ENCODE data around the gene NOTCH4.

NOTCH4 gene

GRCh38 chr6:32175322-32175710, 48.6 kb downstream of the NOTCH4 start:
- TF ChIP-seq EZH2phosphoT487 (IDR thresholded peaks at IDR 0.05; ENCODE audit: borderline replicate concordance) = no peak
- no peak for TF ChIP-seq CTCF (conservative IDR thresholded peaks at IDR 0.05; ENCODE audit: low read length)
- Histone ChIP-seq H2AFZ (ENCODE audit: low read length) (no peak overlapping the region), H4K20me1 (ENCODE audit: insufficient read depth, low read length, poor library complexity, severe bottlenecking) (no peaks in the 10 kb centered on the region), H3K4me3 (ENCODE audit: low read length, poor library complexity, severe bottlenecking) (peak overlapping the region; percentile 88), H3K9me2 (replicated peaks; ENCODE audit: low read depth, low read length) (no peaks in the 10 kb centered on the region), H3F3A (ENCODE audit: low read depth) (peaks cover 4% of the 10 kb centered on the region; the same call in 1 of the 2 replicates), H3K79me2 (ENCODE audit: insufficient read depth, low read length) (peaks cover 52% of the 10 kb centered on the region), H3K9me3 (ENCODE audit: insufficient read depth, low read depth, low read length) (no peaks in the 10 kb centered on the region), H3K36me3 (ENCODE audit: insufficient read depth, low read length) (no peaks in the 10 kb centered on the region), H3K9ac (ENCODE audit: low read depth, low read length, poor library complexity, severe bottlenecking) (peak overlapping the region; percentile 98), H3K4me2 (ENCODE audit: low read depth, low read length, poor library complexity, severe bottlenecking) (peak overlapping the region; percentile 85), H3K4me1 (ENCODE audit: insufficient read depth, low read length, poor library complexity, severe bottlenecking) (peaks cover 47% of the 10 kb centered on the region), H3K27me3 (ENCODE audit: insufficient read depth, low read length, poor library complexity, severe bottlenecking) (no peaks in the 10 kb centered on the region)

GRCh38 chr6:32174416-32174815, 49.5 kb downstream of the NOTCH4 start:
- no peaks in the 10 kb centered on the region for H4K20me1 ChIP-seq (ENCODE audit: insufficient read depth, low read length, poor library complexity, severe bottlenecking)
- no peaks in the 10 kb centered on the region for H3K9me3 ChIP-seq (ENCODE audit: insufficient read depth, low read depth, low read length)
- H3K9me2 ChIP-seq (replicated peaks; ENCODE audit: low read depth, low read length) = no peaks in the 10 kb centered on the region
- H3K4me2 ChIP-seq (ENCODE audit: low read depth, low read length, poor library complexity, severe bottlenecking) = peak overlapping the region; percentile 85
- H3K36me3 ChIP-seq (ENCODE audit: insufficient read depth, low read length) = no peaks in the 10 kb centered on the region
- TF ChIP-seq EZH2phosphoT487 (IDR thresholded peaks at IDR 0.05; ENCODE audit: borderline replicate concordance) = no peak
- TF ChIP-seq CTCF (conservative IDR thresholded peaks at IDR 0.05; ENCODE audit: low read length) = no peak
- peaks cover 43% of the 10 kb centered on the region for H3K79me2 ChIP-seq (ENCODE audit: insufficient read depth, low read length)
- H2AFZ ChIP-seq (ENCODE audit: low read length) = no peak overlapping the region
- H3K4me3 ChIP-seq (ENCODE audit: low read length, poor library complexity, severe bottlenecking) = peak overlapping the region; percentile 88
- no peaks in the 10 kb centered on the region for H3K27me3 ChIP-seq (ENCODE audit: insufficient read depth, low read length, poor library complexity, severe bottlenecking)
- H3K9ac ChIP-seq (ENCODE audit: low read depth, low read length, poor library complexity, severe bottlenecking) = peak overlapping the region; percentile 8
- peaks cover 4% of the 10 kb centered on the region; the same call in 1 of the 2 replicates for H3F3A ChIP-seq (ENCODE audit: low read depth)
- peaks cover 40% of the 10 kb centered on the region for H3K4me1 ChIP-seq (ENCODE audit: insufficient read depth, low read length, poor library complexity, severe bottlenecking)

GRCh38 chr6:32173051-32173727, 50.7 kb downstream of the NOTCH4 start:
- Histone ChIP-seq H3K9me2 (replicated peaks; ENCODE audit: low read depth, low read length) (no peaks in the 10 kb centered on the region), H3K36me3 (ENCODE audit: insufficient read depth, low read length) (peaks cover 6% of the 10 kb centered on the region; the same call in 1 of the 2 replicates), H2AFZ (ENCODE audit: low read length) (no peak overlapping the region), H3K79me2 (ENCODE audit: insufficient read depth, low read length) (peaks cover 34% of the 10 kb centered on the region), H3K27me3 (ENCODE audit: insufficient read depth, low read length, poor library complexity, severe bottlenecking) (no peaks in the 10 kb centered on the region), H3F3A (ENCODE audit: low read depth) (peaks cover 4% of the 10 kb centered on the region; the same call in 1 of the 2 replicates), H3K4me3 (ENCODE audit: low read length, poor library complexity, severe bottlenecking) (no peak overlapping the region), H3K4me2 (ENCODE audit: low read depth, low read length, poor library complexity, severe bottlenecking) (no peak overlapping the region), H4K20me1 (ENCODE audit: insufficient read depth, low read length, poor library complexity, severe bottlenecking) (no peaks in the 10 kb centered on the region), H3K9me3 (ENCODE audit: insufficient read depth, low read depth, low read length) (no peaks in the 10 kb centered on the region), H3K4me1 (ENCODE audit: insufficient read depth, low read length, poor library complexity, severe bottlenecking) (peaks cover 37% of the 10 kb centered on the region), H3K9ac (ENCODE audit: low read depth, low read length, poor library complexity, severe bottlenecking) (peak overlapping the region; percentile 8)
- TF ChIP-seq EZH2phosphoT487 (IDR thresholded peaks at IDR 0.05; ENCODE audit: borderline replicate concordance) = no peak
- no peak for TF ChIP-seq CTCF (conservative IDR thresholded peaks at IDR 0.05; ENCODE audit: low read length)
